GM21360 (cell line): ENCODE measurements around the gene VGLL4.

Source experiments
- ATAC-seq: cut with Tn5 transposase; IDR thresholded peaks from one replicate; pipeline ENCODE4 v1.9.1; 2021; ENCODE audit warnings: mild to moderate bottlenecking, moderate library complexity; ENCODE audit not compliant: unreplicated experiment

Gene VGLL4

DNA sequence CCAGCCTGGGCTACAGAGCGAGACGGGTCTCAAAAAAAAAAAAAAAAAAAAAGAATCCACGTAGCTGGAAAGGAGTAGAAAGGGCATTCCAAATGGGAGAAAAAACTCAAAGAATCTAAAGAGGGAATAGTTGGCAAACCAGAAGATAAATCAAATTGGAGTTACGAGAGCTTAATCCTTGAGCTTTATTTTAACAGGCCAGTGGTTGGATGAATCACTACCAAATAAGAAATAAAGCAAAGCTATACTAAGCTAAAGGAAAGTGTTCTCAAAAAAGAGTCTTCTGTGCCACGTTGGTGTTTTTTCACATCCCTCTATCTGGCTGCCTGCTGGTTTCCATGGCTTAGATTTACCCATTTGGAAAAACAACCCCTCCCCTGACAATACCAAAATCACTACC is 14.0 kb downstream of the VGLL4 start:
- ATAC-seq: no peak

DNA sequence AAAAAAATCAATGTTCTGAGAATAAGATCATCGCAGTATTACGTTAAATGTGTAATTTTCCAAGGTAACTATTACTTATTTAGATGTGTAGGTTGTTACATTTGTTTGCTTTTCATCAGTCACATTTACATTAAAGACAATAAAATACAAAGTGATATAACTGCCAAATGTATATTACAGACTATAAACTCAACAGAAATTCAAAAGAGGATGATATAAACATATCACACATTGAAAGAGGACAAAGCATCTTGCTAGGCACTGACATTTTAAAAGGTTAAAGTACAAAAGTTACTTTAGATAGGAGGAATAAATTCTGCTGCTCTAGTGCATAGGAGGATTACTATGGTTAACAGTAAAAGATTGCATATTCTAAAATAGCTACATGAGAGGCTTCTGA is 16.1 kb downstream of the VGLL4 start:
- ATAC-seq: no peak

DNA sequence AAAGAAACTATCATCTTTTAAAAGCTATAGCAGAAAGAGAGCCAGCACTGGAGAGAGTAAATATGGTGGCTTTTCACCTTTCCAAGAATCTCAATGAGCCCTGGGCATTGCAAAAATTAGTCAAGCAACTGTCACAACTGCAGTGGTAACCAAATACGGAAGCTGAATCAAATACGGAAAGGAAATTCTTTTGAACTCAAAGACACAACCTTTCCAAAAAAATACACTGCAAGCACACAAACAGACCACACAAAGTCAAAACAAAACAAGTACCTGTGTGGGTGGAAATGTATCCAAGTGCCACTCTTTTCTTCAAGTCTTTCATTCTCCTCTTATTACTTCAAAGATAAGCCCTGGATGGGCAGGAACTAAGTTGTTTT is 17.6 kb downstream of the VGLL4 start:
- ATAC-seq: peak; percentile 59

DNA sequence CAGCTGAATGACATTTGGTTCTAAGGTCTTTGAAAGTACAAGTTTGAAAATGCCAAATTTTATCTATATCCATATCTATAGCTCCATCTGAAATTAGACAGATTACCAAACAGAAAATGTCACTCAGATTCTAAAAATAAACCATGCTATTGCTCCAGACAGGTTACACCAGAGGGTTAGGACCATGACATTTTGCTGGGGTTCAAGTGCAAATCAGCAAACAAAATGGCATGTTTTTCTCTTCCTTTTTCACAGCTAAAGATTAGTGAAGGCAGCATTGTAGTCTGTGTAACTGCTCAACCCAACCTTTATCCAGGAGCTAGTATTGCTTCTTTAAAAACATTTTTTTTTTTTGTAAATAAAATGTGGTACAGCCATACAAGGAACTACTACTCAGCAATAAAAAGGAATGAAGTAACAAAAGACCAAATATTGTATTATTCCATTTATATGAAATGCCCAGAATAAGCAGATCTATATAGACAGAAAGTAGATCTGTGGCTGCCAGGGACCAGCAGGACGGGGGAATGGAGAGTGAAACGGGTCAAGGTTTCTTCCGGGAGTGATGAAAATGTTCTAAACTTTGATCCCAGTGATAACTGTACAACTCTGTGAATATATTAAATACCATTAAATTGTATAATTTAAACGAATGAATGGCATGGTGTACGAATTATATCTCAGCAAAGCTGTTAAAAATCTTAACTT is 18.2 kb downstream of the VGLL4 start:
- peak; percentile 3 for ATAC-seq

DNA sequence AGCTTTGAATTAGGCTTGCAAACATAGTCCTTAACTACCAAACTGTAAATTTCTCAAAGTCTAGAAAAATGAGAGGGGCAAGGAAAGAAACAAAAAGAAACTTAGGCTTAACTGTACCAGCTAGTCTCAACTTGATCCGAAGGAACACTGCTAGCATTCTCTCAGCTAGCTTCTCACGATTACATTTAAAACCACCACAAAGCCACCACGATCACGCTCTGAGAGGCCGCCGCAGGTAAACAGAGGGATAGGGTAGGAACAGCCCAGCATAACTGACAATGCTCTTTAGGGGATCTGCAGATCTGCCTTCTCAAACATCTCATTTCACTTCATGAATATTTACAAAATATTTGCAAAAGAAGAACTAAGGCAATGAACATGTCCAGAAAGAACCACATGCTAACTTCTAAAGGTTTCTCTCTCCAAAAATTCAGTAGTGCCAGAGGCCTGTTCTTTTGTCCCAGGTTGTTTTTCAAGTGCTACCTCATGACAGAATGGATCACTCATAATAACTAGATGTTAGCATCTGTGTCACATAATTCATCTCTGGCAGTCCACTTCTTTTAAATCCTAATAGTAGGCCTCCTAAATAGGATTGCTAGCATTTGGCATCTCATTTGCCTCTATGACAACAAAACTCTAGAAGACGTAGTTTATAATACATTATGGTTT is 18.9 kb downstream of the VGLL4 start:
- no peak for ATAC-seq

DNA sequence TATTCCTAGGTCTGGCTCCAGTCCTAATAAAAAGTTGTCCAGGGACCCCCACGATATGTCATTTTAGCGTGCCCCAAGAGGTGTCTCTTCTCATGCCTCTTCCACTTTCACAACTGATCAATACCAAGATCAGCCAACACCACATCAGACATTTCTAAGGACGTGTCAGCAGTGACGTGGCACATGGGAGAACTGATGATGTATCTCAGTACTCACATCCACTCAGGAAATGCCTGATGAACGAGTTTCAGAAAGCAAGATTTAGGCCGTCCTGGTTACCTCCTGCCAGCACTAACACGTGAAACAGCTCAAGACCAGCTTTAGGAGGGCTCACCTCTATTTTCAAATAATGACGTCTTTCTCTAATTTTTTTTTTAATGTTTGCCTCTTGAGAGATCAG is 19.6 kb downstream of the VGLL4 start:
- ATAC-seq: no peak

DNA sequence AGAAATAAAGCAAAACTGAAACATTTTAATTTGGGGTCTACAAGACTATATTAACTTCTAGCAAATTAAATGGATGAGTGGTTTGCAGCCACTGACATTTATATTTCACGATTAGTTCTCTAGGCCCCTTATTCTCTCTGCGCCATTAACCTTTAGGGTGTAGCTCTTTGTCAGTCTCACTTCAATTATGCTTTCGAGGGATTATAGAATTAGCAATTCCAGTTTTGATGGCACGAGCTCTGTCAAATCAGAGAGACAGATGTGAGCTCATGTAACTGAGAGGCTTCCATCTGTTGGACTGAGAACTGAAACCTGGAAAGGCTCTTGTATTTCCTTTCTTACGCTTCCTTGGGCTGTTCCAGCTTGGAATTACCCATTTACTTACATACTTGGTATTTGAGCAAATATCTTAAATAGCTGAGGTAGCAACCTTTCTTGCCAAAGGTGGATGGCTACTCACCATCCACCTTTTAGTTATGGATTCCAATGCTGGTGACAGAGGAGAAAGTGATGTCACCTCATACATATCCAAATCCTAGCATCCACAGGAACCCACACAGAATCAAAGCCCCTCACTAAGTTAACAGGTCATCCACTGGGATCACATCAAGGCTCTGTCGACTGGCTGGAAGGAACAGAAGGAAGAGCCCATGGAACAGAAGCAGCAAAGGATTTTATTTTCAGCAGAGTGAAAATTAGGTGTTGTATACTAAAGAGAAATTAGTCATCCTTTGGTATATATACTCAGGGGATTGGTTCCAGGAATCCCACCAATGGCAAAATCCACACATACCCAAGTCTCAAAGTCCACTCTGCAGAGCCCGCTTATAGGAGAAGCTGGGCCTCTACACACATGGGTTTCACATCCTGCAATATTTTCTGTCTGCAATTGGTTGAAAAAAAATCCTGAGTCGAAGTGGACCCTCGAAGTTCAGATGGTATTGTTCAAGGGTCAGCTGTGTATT is 20.8 kb downstream of the VGLL4 start:
- no peak for ATAC-seq

DNA sequence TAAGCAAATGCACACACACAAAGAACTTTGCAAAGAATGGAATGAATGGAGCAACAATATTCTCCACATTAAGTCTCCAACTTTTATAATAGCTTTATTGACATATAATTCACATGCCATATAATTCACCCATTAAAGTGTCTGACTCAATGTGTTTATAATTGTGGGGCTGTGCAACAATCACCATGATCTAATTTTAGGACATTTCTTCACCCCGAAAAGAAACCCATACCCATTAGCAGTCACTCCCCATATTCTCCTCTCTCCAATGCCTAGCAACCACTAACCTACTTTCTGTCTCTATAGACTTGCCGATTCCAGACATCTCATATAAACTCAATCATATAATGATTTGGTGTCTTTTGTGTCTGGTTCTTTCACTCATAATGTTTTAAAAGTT is 22.6 kb downstream of the VGLL4 start:
- ATAC-seq: no peak

DNA sequence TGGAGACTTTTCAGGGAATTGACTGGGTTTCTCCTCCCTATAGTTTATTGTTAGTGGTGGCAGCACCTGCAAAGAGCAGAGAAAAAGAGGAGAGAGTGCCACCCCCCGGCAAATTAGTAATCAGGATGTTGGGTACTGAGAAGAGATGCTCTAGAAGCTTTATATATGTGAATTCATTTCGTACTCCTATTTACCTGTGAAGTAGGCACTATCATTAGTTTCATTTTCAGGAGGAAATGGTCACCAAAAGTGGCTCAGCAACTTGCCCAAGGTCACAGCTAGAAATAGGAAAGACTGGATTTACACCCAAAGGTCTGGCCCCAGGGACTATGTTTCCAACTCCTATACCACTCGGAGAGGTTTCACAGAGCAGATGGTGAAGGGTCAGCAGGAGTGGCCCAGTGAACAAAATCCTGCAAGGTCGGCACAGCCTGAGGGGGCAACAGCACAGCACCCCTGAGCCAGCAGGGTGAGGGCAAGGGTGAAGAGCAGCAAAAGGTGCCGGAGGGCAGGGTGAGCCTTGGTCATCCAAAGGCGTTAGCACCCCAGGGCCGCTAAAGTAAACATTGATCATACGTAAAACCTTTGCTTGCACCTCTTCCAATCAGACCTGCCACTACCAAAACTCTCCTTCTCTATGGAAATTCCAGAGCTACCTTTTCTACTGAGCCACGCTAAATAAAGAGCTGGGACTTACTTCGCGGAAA is 23.6 kb downstream of the VGLL4 start:
- no peak for ATAC-seq

DNA sequence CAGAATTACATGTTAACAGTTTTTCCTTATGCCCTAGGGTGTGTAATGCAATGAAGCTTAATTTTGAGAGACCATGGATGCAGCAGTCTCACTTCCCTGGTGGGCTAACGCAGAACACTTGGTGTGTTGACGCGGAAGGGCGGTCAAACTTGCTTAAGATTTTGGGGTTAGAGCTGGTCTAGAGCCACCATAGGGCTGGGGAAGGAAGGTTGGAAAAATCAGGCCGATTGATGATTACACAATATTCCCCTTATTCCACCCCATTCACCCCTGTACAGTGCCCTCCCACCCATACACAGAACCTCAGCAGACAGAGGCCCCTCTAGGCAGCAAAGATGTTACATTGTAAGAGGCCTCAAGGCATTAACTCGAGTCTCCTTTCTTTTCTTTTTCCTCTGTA is 24.3 kb downstream of the VGLL4 start:
- no peak for ATAC-seq

DNA sequence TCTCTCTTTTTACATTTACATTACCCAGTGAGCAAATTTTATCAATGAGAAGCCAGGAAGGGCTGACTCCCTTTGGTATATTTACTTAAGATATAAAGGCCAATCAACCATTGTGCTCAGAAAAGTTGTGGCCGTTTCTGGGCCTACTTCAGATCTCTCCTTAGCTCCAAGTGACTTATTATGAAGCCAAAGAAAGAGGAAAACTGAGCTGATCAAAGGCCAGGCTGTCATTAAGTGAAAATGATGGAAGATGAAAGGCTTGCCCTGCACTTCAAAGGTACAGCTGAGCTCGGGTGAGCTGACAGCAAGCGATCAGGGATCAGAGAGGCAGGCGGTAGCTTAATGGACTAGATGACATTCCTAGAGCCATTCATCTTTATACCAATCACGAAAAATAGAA is 24.8 kb downstream of the VGLL4 start:
- no peak for ATAC-seq

DNA sequence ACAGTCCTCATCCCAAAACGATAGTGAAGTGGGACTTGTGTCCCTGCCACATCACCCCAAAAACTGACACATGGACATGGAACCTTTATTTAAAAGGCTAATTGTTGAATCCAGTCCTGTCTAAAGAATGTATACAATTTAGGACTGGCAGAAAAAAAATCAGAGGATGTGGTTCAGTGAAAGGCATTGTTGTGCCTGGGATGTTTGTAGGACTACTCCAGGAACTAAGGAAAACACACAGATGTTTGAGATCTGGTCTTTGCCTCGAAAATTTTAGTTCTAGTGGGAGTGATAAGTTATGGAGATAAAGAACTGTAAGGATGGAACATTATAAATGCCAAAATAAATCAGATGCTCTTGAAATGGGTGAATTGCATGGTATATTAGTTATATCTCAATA is 27.2 kb downstream of the VGLL4 start:
- no peak for ATAC-seq

DNA sequence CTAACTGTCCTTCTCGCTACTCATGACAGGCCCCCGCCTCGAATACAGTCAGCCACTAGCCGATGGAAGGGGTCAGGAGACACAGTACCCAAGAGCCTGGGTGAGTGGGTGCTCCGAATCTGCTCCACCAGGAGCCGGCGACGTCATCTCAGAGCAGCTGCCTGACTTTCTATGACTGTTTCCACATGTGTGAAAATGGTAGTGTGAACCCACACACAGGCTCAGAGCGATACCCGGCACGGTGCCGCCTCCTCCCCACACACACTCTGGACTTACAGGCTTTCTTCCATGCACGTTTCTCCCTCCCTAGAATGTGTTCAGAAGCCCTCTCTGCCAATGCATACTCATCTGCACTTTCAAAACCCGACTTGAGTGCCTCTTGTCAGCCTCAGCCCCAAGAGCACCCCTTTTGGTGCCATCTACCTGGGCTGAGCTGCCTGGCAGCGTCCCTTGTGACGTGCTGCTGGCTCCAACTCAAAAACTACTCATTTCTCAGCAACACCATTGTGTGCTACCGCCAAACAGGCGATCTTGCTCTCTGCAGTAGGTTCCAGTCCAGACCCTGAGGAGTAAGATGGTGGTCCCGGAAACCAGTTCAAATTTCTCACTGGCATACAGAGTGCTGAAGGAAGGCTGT is 29.7 kb downstream of the VGLL4 start:
- ATAC-seq: no peak

DNA sequence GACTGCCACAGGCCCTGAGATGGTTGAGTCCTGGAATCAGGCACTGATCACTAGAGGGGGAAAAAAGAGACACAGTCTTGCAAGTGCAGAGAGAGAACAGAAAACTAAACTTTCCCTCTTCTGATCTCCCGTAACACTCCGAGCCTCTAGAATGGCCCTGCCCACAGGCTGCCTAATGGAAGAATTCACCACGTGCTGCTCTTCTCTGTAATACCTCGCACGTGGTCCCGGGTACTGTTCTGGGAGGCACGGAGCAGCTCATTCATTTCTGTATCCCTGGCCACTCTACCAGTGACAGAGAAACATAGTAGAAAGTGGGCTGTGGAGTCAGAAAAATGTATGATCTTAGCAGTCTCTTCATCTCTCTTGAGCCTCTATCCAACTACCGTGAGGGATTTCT is 30.4 kb downstream of the VGLL4 start:
- ATAC-seq: no peak

DNA sequence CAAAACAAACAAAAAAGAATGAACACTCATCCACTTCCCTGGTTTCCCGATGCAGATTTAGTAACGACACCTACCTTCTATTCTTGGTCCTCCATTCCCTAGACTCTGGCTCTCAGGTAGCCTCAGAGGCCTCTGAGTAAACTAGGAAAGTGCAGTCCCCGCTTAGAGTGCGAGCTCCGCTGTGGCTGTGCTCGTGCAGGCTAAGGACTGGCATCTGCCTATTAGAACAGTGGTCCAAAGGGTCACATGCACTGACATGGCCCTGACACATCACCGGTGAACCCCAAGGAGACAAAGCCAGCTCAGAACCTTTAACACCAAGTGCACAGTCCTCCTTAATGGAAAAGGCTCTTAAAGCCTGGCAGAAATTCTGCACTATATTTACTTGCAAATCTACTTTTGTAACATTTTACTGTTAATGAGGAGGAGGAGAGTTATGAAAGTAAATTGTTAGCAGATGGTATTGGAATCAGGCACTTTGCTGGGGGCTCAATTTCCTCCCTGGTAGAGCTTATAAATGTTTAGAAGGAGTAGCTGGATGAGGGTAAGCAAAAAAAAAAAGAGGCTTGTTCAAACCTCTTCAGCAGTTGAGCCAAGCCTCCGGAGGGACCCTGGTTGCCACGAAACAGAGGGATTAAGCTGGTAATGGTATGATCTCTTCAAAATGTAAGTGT is 31.1 kb downstream of the VGLL4 start:
- ATAC-seq: no peak

DNA sequence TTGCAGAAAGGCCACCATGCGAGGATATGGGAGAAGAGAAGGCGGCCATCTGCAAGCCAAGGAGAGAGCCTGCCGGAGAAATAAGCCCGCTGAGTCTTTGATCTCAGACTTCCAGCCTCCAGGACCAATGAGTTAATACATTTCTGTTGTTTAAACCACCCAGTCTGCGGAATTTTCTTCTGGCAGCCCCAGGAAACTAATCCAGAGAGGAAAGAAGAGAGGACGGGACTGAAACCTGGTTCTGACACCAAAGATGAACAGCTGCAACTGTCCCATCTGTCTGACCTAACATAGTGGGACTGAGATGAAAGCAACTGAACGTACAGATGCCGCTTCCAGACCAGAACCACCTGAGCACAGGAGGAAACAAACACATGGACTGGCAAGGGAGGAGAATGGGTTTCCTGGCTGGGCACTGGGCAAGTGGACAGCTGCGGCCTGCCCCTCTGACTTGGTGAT is 32.3 kb downstream of the VGLL4 start:
- no peak for ATAC-seq

DNA sequence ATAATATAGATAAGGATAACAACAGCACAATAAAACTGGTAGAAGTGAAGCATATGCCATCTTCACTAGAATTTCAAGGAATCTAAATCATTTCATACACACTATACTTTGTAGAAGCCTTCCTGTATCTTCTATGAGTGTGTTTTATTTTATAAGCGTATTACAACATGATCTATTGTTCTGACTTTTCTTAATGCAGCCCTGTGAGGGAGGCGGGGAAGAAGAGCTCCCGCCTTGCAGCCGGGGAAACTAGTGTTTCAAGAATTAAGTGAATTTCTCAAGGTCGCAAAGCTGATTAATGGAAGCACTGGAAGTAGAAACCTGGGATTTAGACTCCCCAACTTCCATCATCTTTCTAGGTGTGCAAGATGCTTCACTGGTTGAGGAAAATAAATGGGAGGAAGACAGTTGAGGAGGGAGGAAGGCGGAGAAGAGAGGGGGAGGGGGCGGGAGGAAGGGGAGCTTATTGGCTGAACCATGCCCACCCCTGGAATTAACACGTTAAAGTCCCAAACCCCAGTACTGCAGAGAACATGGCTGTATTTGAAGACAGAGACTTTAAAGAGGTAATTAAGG is 32.9 kb downstream of the VGLL4 start:
- no peak for ATAC-seq

DNA sequence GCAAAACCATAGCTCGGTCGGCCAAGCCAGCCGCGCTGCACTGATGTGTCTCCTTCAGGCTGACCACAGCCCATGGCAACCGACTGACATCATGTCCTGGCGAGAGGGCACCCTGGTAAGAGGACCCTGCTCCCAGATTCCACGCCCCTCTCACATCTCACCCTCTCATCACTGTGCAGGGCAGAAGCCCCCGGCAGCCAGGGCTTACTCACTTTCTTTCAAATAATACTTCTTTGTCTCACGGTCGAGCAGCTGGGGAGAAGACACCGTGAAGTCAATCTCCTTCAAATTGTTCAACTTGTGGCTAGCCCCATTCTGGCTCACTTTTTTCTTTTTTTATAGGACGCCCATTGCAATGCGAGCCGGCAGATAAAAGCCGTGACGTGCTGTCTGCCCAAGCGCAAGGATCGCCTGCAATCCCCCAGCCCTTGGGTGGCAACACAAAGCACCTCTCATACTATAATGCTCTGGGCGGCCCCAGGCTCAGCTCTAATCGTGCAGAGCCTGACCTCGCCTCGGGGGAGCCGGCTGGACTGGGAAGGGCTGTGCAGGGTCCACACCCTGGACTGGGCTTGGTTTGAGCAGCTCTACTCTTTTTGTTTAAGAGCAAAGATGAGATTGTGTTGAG is 33.6 kb downstream of the VGLL4 start:
- no peak for ATAC-seq

DNA sequence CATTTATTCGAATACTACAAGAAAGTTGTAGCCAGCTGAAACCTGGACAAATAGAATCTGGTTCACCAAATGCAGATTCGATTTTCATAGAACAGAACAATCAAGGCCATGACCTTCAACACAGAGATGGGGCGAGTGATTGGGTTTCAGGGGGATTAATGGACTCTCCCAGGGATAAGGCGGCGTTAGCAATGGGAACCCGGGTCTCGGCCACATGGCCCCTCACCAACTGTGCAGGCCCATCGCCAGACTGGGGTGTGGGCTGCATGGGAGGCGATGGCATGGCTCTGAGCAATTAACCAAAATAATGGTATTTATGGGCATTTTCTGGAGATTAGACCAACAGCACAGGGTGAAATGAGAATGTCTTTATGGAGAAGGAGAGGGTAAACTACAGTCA is 34.2 kb downstream of the VGLL4 start:
- no peak for ATAC-seq
